ENCODE measurements around the gene UBE2L3.

DNA sequence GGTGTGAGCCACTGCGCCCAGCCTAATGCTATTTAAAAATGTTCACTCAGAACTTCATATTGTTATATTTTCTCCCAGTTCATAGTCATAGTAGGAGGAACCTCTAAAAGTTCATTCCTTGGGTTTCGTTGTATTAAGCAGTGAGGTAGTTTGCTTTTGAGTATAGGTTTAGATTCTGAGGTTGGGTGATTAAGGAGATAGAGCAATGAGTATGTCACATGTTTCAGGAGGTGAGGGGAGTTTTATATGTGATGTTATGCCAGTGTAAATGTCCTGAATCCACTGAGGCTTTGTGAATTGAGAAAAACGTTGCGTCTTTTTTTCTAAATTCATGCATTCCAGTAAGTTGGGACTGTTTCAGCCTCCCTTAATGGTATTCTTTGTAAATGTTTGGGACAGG, 4.2 kb downstream of the UBE2L3 start:
- TF ChIP-seq POLR2A (IDR thresholded peaks at IDR 0.05; ENCODE audit: low read depth, low read length) (no peak), POLR2AphosphoS5 (IDR thresholded peaks at IDR 0.05; ENCODE audit: low read depth, low read length) (no peak), SPI1 (IDR thresholded peaks at IDR 0.05; ENCODE audit: low read depth, low read length) (no peak), TAF1 (IDR thresholded peaks at IDR 0.05; ENCODE audit: low read depth, low read length) (no peak)

All from GM12891 (cell line).